HCT116 (cell line): ENCODE results near the gene SAMD1. TPM values are rescaled to one million over a fixed set of nuclear protein-coding genes. Genes with fewer than 3 reads are reported as not detected.

Experiments
- ATAC-seq: fragments of 200-7000 bp; cut with Tn5 transposase; 2 replicates; pipeline ENCODE4 v1.9.1; 2020; ENCODE audit warnings: mild to moderate bottlenecking, moderate library complexity
- BruUV-seq: library from RNA; stranded (reverse); fragments of 400-500 nt; replicated peaks from 2 replicates; lab custom pipeline; 2021; lab: Mats Ljungman, UMichigan
- CTCF ChIA-PET: fragments of 300-600 bp; sonication (Branson Sonifier 250); formaldehyde crosslinking; loops from one replicate; lab custom pipeline; 2021; ENCODE audit warnings: antibody characterized with exemption; lab: Charles Lee
- POLR2A ChIA-PET: fragments of 300-600, 350-600 bp; sonication (Branson Sonifier 250); formaldehyde crosslinking; loops from one replicate; lab custom pipeline; 2021; ENCODE audit warnings: antibody characterized with exemption; lab: Charles Lee
- RAD21 ChIA-PET, 2 experiments: fragments of 300-600 bp; sonication (Branson Sonifier 250); formaldehyde crosslinking; loops; one replicate each; lab custom pipeline; 2023; ENCODE audit warnings: low total read pairs in 2 of 2; ENCODE audit not compliant: uncharacterized antibody in 2 of 2, unreplicated experiment in 2 of 2, low non-redundant PET in 1 of 2; lab: Charles Lee
- DNase-seq: peaks from one replicate; pipeline ENCODE4 v3.0.0-alpha.2; 2010; ENCODE audit warnings: low read depth, low spot score
- H2AFZ ChIP-seq: fragments of 200-600 bp; shearing (Covaris generic), sonication (generic); 2 replicates; pipeline ENCODE4 v1.6.1; 2017; ENCODE audit warnings: low read depth, mixed run types, mixed read lengths, antibody characterized with exemption, low read length; ENCODE audit not compliant: poor library complexity, severe bottlenecking
- H3K27ac ChIP-seq: 2 replicates; pipeline ENCODE4 v1.5.1; 2012; ENCODE audit warnings: low read depth, low read length
- H3K27me3 ChIP-seq: fragments of 200-600 bp; sonication (generic); 2 replicates; pipeline ENCODE4 v1.6.1; 2016; ENCODE audit warnings: mixed run types, low read length, mixed read lengths; ENCODE audit not compliant: insufficient read depth
- H3K36me3 ChIP-seq, 2 experiments: fragments of 200-500 bp in 1 of 2; fragments of 200-600 bp in 1 of 2; sonication (Bioruptor generic) in 1 of 2; sonication (generic) in 1 of 2; 2 replicates each; pipeline versions ENCODE4 v1.5.1 to v1.6.1; 2014 to 2016; ENCODE audit warnings: low read length in 2 of 2, inconsistent platforms in 1 of 2, mixed read lengths in 1 of 2, mixed run types in 1 of 2; ENCODE audit not compliant: insufficient read depth in 2 of 2, control insufficient read depth in 1 of 2
- H3K4me1 ChIP-seq, 2 experiments: fragments of 200-600 bp in 1 of 2; sonication (generic) in 1 of 2; 2 replicates each; pipeline versions ENCODE4 v1.5.1 to v1.6.1; 2012 to 2017; ENCODE audit warnings: low read length in 2 of 2, inconsistent platforms in 1 of 2, mild to moderate bottlenecking in 1 of 2, mixed read lengths in 1 of 2, mixed run types in 1 of 2, moderate library complexity in 1 of 2; ENCODE audit not compliant: insufficient read depth in 2 of 2, control insufficient read depth in 1 of 2
- H3K4me2 ChIP-seq: fragments of 200-600 bp; sonication (generic); 2 replicates; pipeline ENCODE4 v1.6.1; 2017; ENCODE audit warnings: mixed run types, low read length, mixed read lengths
- H3K4me3 ChIP-seq, 2 experiments: fragments of 200-600 bp in 1 of 2; sonication (generic) in 1 of 2; replicated peaks in 1 of 2; 2 replicates each; pipeline ENCODE4 v1.5.1; 2011 to 2016; ENCODE audit warnings: low read length in 2 of 2, control low read depth in 1 of 2, low read depth in 1 of 2, mild to moderate bottlenecking in 1 of 2, mixed read lengths in 1 of 2, mixed run types in 1 of 2
- H3K79me2 ChIP-seq: fragments of 200-600 bp; sonication (generic); 2 replicates; pipeline ENCODE4 v1.6.1; 2017; ENCODE audit warnings: mild to moderate bottlenecking, mixed run types, low read length, moderate library complexity, mixed read lengths; ENCODE audit not compliant: insufficient read depth
- H3K9ac ChIP-seq: fragments of 200-600 bp; sonication (generic); 2 replicates; pipeline ENCODE4 v1.6.1; 2016; ENCODE audit warnings: low read length, mixed read lengths
- H3K9me2 ChIP-seq: fragments of 200-600 bp; sonication (generic), shearing (Covaris generic); 2 replicates; pipeline ENCODE4 v1.6.1; 2017; ENCODE audit warnings: mixed run types, mild to moderate bottlenecking, moderate library complexity; ENCODE audit not compliant: insufficient read depth
- H3K9me3 ChIP-seq, 2 experiments: fragments of 200-500 bp in 1 of 2; fragments of 200-600 bp in 1 of 2; sonication (Bioruptor generic) in 1 of 2; sonication (generic) in 1 of 2; 2 replicates each; pipeline ENCODE4 v1.6.1; 2014 to 2017; ENCODE audit warnings: low read length in 2 of 2, mixed read lengths in 2 of 2, inconsistent platforms in 1 of 2, low read depth in 1 of 2, mild to moderate bottlenecking in 1 of 2, mixed run types in 1 of 2, moderate library complexity in 1 of 2; ENCODE audit not compliant: control insufficient read depth in 1 of 2, insufficient read depth in 1 of 2
- H4K20me1 ChIP-seq: fragments of 200-600 bp; sonication (generic), shearing (Covaris generic); 2 replicates; pipeline ENCODE4 v1.6.1; 2017; ENCODE audit warnings: mixed run types, mild to moderate bottlenecking, moderate library complexity; ENCODE audit not compliant: insufficient read depth
- CBX3 ChIP-seq: IDR thresholded peaks from 2 replicates; pipeline ENCODE4 v1.6.1; 2012; ENCODE audit warnings: low read depth
- ELF1 ChIP-seq: IDR thresholded peaks from 2 replicates; pipeline ENCODE4 v1.6.1; 2012; ENCODE audit warnings: low read depth, borderline replicate concordance
- EZH2 ChIP-seq: fragments of 200-600 bp; sonication (generic); IDR thresholded peaks from 2 replicates; pipeline ENCODE4 v1.6.1; 2017; ENCODE audit warnings: antibody characterized with exemption, mixed run types
- FOSL1 ChIP-seq: IDR thresholded peaks from 2 replicates; pipeline ENCODE4 v1.6.1; 2012; ENCODE audit warnings: low read depth
- JUND ChIP-seq: IDR thresholded peaks from 2 replicates; pipeline ENCODE4 v1.6.1; 2012
- POLR2A ChIP-seq: IDR thresholded peaks from 2 replicates; pipeline ENCODE4 v1.7.0; 2011; ENCODE audit warnings: borderline replicate concordance; ENCODE audit not compliant: insufficient read depth, insufficient read length; ENCODE audit errors: extremely low read depth
- RAD21 ChIP-seq: IDR thresholded peaks from 2 replicates; pipeline ENCODE4 v1.6.1; 2012; ENCODE audit warnings: low read depth, mild to moderate bottlenecking
- SIN3A ChIP-seq: IDR thresholded peaks from 2 replicates; pipeline ENCODE4 v1.6.1; 2012; ENCODE audit warnings: low read depth
- SP1 ChIP-seq: IDR thresholded peaks from 2 replicates; pipeline ENCODE4 v1.6.1; 2012; ENCODE audit warnings: low read depth
- SRF ChIP-seq: IDR thresholded peaks from 2 replicates; pipeline ENCODE4 v1.6.1; 2012; ENCODE audit warnings: low read depth
- YY1 ChIP-seq: IDR thresholded peaks from 2 replicates; pipeline ENCODE4 v1.6.1; 2011; ENCODE audit warnings: low read length, low read depth, moderate library complexity, mild to moderate bottlenecking; ENCODE audit not compliant: insufficient replicate concordance; ENCODE audit errors: extremely low read depth
- ZFX ChIP-seq: fragments of 450-650 bp; IDR thresholded peaks from 2 replicates; pipeline ENCODE4 v1.6.1; 2017
- ZNF274 ChIP-seq: fragments of 200-500 bp; sonication (Bioruptor generic); IDR thresholded peaks from 2 replicates; pipeline ENCODE4 v1.6.1; 2014; ENCODE audit warnings: mild to moderate bottlenecking, low read depth, low read length, inconsistent platforms
- intact Hi-C: fragments of 100-400 bp; cut with micrococcal nuclease; formaldehyde crosslinking; loops from 2 replicates; pipeline ENCODE4 v1.10.0; 2022
- total RNA-seq: library from RNA; stranded (reverse); gene quantifications from one replicate; pipeline ENCODE4 v1.2.1, GENCODE V29; 2021; ENCODE audit not compliant: unreplicated experiment
- TF ChIP-seq, protein P1 (sequence below): IDR thresholded peaks from 2 replicates; pipeline ENCODE4 v1.6.1; 2012
- TF ChIP-seq, protein P2 (sequence below): IDR thresholded peaks from 2 replicates; pipeline ENCODE4 v1.6.1; 2012; ENCODE audit warnings: low read depth
- TF ChIP-seq, protein P3 (sequence below): IDR thresholded peaks from 2 replicates; pipeline ENCODE4 v1.6.1; 2012

The SAMD1 gene
- total RNA-seq, 1 experiment from 2014 or later, result 62.9 TPM

DNA sequence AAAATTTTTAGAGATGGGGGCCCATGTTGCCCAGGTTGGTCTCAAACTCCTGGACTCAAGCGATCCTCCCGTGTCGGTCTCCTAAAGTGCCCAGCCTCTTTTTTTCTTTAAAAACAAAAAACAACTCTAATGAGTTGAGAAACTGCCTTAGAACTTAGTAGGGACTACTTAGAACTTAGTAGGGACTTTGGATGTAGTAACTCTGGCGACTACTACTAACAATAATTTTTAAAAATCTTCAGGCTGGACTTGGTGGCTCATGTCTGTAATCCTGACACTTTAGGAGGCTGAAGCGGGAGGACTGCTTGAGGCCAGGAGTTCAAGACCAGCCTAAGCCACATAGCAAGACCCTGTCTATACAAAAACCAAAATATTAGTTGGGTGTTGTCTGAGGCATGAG, 4.5 kb downstream of the SAMD1 start:
- Histone ChIP-seq H3K4me1 (peaks cover 4 to 14% of the 10 kb centered on the region in 2 experiments; a peak in 1 of 4 replicates), H3K27me3 (no peaks in the 10 kb centered on the region), H3K9ac (no peak overlapping the region), H3K79me2 (no peaks in the 10 kb centered on the region), H3K9me2 (no peaks in the 10 kb centered on the region), H2AFZ (no peak overlapping the region), H3K9me3 (no peaks in the 10 kb centered on the region), H3K36me3 (peaks cover 0 to 3% of the 10 kb centered on the region in 2 experiments; a peak in 1 of 4 replicates), H3K4me2 (no peak overlapping the region), H3K4me3 (no peak overlapping the region), H4K20me1 (no peaks in the 10 kb centered on the region), H3K27ac (no peak overlapping the region)
- TF ChIP-seq EZH2, result no peak
- TF ChIP-seq SRF, result no peak
- TF ChIP-seq, protein P1, sequence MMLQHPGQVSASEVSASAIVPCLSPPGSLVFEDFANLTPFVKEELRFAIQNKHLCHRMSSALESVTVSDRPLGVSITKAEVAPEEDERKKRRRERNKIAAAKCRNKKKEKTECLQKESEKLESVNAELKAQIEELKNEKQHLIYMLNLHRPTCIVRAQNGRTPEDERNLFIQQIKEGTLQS, result no peak
- TF ChIP-seq POLR2A, result no peak
- no peak for TF ChIP-seq ELF1
- TF ChIP-seq ZFX, result no peak
- TF ChIP-seq, protein P2, sequence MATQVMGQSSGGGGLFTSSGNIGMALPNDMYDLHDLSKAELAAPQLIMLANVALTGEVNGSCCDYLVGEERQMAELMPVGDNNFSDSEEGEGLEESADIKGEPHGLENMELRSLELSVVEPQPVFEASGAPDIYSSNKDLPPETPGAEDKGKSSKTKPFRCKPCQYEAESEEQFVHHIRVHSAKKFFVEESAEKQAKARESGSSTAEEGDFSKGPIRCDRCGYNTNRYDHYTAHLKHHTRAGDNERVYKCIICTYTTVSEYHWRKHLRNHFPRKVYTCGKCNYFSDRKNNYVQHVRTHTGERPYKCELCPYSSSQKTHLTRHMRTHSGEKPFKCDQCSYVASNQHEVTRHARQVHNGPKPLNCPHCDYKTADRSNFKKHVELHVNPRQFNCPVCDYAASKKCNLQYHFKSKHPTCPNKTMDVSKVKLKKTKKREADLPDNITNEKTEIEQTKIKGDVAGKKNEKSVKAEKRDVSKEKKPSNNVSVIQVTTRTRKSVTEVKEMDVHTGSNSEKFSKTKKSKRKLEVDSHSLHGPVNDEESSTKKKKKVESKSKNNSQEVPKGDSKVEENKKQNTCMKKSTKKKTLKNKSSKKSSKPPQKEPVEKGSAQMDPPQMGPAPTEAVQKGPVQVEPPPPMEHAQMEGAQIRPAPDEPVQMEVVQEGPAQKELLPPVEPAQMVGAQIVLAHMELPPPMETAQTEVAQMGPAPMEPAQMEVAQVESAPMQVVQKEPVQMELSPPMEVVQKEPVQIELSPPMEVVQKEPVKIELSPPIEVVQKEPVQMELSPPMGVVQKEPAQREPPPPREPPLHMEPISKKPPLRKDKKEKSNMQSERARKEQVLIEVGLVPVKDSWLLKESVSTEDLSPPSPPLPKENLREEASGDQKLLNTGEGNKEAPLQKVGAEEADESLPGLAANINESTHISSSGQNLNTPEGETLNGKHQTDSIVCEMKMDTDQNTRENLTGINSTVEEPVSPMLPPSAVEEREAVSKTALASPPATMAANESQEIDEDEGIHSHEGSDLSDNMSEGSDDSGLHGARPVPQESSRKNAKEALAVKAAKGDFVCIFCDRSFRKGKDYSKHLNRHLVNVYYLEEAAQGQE, result no peak
- no peak for TF ChIP-seq SP1
- no peak for TF ChIP-seq YY1
- no peak for TF ChIP-seq CBX3
- TF ChIP-seq, protein P3, sequence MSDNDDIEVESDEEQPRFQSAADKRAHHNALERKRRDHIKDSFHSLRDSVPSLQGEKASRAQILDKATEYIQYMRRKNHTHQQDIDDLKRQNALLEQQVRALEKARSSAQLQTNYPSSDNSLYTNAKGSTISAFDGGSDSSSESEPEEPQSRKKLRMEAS, result no peak
- no peak for TF ChIP-seq SIN3A
- TF ChIP-seq RAD21, result no peak
- TF ChIP-seq ZNF274, result no peak
- TF ChIP-seq JUND, result no peak
- TF ChIP-seq FOSL1, result no peak
- BruUV-seq, result no TSS peak
- intact Hi-C loops, result no loop called here
- no peak for ATAC-seq
- RAD21 ChIA-PET, result no interaction called here
- POLR2A ChIA-PET, result no interaction called here
- no peak for DNase-seq
- CTCF ChIA-PET, result no interaction called here
